Measurements from ENCODE around the gene MXRA8.

DNA sequence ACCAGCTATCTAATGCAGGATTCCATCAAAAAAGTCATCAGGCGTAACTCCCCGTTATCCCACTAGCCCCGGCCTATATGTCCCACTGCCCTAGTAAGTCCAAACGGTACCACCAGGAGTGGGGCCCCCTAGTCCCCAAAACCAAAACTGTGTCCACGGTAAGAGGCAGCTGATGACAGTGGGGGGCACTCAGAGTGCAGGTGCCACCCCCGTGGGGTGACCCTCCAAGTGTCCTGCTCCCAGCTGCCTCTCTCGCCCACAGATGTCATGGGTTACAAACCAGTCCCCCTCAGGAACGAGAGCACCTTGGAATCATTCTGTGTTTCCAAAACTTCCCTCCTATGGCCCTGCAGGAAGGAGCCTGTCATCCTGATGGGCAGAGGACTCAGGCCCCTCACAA is 27.6 kb upstream of the MXRA8 start:
- TF ChIP-seq, protein P1, sequence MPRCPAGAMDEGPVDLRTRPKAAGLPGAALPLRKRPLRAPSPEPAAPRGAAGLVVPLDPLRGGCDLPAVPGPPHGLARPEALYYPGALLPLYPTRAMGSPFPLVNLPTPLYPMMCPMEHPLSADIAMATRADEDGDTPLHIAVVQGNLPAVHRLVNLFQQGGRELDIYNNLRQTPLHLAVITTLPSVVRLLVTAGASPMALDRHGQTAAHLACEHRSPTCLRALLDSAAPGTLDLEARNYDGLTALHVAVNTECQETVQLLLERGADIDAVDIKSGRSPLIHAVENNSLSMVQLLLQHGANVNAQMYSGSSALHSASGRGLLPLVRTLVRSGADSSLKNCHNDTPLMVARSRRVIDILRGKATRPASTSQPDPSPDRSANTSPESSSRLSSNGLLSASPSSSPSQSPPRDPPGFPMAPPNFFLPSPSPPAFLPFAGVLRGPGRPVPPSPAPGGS (IDR thresholded peaks at IDR 0.05) = no peak
- TF ChIP-seq, protein P2, sequence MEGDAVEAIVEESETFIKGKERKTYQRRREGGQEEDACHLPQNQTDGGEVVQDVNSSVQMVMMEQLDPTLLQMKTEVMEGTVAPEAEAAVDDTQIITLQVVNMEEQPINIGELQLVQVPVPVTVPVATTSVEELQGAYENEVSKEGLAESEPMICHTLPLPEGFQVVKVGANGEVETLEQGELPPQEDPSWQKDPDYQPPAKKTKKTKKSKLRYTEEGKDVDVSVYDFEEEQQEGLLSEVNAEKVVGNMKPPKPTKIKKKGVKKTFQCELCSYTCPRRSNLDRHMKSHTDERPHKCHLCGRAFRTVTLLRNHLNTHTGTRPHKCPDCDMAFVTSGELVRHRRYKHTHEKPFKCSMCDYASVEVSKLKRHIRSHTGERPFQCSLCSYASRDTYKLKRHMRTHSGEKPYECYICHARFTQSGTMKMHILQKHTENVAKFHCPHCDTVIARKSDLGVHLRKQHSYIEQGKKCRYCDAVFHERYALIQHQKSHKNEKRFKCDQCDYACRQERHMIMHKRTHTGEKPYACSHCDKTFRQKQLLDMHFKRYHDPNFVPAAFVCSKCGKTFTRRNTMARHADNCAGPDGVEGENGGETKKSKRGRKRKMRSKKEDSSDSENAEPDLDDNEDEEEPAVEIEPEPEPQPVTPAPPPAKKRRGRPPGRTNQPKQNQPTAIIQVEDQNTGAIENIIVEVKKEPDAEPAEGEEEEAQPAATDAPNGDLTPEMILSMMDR (IDR thresholded peaks at IDR 0.05) = no peak
